Upper lobe of left lung (tissue), 4 donors: ENCODE results near the gene CAPZB.

Experiments used
- CTCF ChIP-seq, 6 experiments: fragments of 450-650 bp in 4 of 6; fragments of 200-600 bp in 2 of 6; sonication (generic) in 2 of 6; IDR thresholded peaks; one replicate each; pipeline ENCODE4 v1.5.1; 2016 to 2019; ENCODE audit warnings: antibody characterized with exemption in 6 of 6
- POLR2A ChIP-seq, 4 donors: fragments of 450-650 bp; IDR thresholded peaks; one replicate each; pipeline ENCODE4 v1.5.1; 2016 to 2017; ENCODE audit warnings: antibody characterized with exemption in 4 of 4, mild to moderate bottlenecking in 2 of 4

GRCh38 chr1:19443326-19443725 lies 42.0 kb downstream of the CAPZB start:
- TF ChIP-seq CTCF (IDR thresholded peaks at IDR 0.05) (no peak), POLR2A (IDR thresholded peaks at IDR 0.05) (no peak)
